ENCODE data around the gene HSFX3.

Gene HSFX3

GRCh38 chrX:149498767-149499166, 51.0 kb downstream of the HSFX3 start:
- Histone ChIP-seq H3K27me3 (no peaks in the 10 kb centered on the region), H3K9me3 (no peaks in the 10 kb centered on the region), H3K4me1 (no peaks in the 10 kb centered on the region), H3K36me3 (peaks cover 48% of the 10 kb centered on the region), H3K4me3 (ENCODE audit: low read depth, low read length) (no peak overlapping the region)
- TF ChIP-seq, protein P1, sequence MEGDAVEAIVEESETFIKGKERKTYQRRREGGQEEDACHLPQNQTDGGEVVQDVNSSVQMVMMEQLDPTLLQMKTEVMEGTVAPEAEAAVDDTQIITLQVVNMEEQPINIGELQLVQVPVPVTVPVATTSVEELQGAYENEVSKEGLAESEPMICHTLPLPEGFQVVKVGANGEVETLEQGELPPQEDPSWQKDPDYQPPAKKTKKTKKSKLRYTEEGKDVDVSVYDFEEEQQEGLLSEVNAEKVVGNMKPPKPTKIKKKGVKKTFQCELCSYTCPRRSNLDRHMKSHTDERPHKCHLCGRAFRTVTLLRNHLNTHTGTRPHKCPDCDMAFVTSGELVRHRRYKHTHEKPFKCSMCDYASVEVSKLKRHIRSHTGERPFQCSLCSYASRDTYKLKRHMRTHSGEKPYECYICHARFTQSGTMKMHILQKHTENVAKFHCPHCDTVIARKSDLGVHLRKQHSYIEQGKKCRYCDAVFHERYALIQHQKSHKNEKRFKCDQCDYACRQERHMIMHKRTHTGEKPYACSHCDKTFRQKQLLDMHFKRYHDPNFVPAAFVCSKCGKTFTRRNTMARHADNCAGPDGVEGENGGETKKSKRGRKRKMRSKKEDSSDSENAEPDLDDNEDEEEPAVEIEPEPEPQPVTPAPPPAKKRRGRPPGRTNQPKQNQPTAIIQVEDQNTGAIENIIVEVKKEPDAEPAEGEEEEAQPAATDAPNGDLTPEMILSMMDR (IDR thresholded peaks at IDR 0.05; ENCODE audit: low read depth, low read length) = no peak
- no peak for DNase-seq

All from BE2C (cell line).